ENCODE data around the gene SEC14L5. TPM values are rescaled to one million over a fixed set of nuclear protein-coding genes. Genes with fewer than 3 reads are reported as not detected.

Gene SEC14L5
- total RNA-seq, 1 experiment from 2014 or later = 1.8 TPM

GRCh38 chr16:5001571-5001970 lies 43.4 kb downstream of the SEC14L5 start:
- no peaks in the 10 kb centered on the region for H3K9me2 ChIP-seq (ENCODE audit: insufficient read depth)
- H3K36me3 ChIP-seq (ENCODE audit: low read depth) = no peaks in the 10 kb centered on the region
- TF ChIP-seq EZH2 (IDR thresholded peaks at IDR 0.05; ENCODE audit: low read depth) (no peak), CTCF (conservative IDR thresholded peaks at IDR 0.05) (no peak)
- ChIA-PET POLR2A (ENCODE audit: unreplicated experiment) (no interaction called here), CTCF (no interaction called here)
- no TSS peak for BruUV-seq (replicated peaks)
- no peaks in the 10 kb centered on the region for H3F3A ChIP-seq (ENCODE audit: insufficient read depth, low read depth)
- DNase-seq = no peak
- H2AFZ ChIP-seq = no peak overlapping the region
- H3K79me2 ChIP-seq (ENCODE audit: low read depth) = no peaks in the 10 kb centered on the region
- H3K4me1 ChIP-seq (replicated peaks; ENCODE audit: insufficient read depth) = no peaks in the 10 kb centered on the region
- no peak overlapping the region for H3K27ac ChIP-seq
- intact Hi-C loops (cut with micrococcal nuclease; ENCODE audit: unreplicated experiment) = no loop called here
- H3K9me3 ChIP-seq (ENCODE audit: insufficient read depth, low read depth) = no peaks in the 10 kb centered on the region
- H3K4me2 ChIP-seq = no peak overlapping the region
- H3K4me3 ChIP-seq = no peak overlapping the region
- no peaks in the 10 kb centered on the region for H4K20me1 ChIP-seq (ENCODE audit: insufficient read depth)
- peaks cover 76% of the 10 kb centered on the region for H3K27me3 ChIP-seq (ENCODE audit: insufficient read depth, low read depth)

GRCh38 chr16:5001986-5002385 lies 43.9 kb downstream of the SEC14L5 start:
- Histone ChIP-seq H3K27me3 (ENCODE audit: insufficient read depth, low read depth) (peaks cover 75% of the 10 kb centered on the region), H3K36me3 (ENCODE audit: low read depth) (no peaks in the 10 kb centered on the region), H3K4me2 (no peak overlapping the region), H3K27ac (no peak overlapping the region), H3K9me2 (ENCODE audit: insufficient read depth) (no peaks in the 10 kb centered on the region), H3F3A (ENCODE audit: insufficient read depth, low read depth) (no peaks in the 10 kb centered on the region), H3K9me3 (ENCODE audit: insufficient read depth, low read depth) (no peaks in the 10 kb centered on the region), H3K4me3 (no peak overlapping the region), H3K4me1 (replicated peaks; ENCODE audit: insufficient read depth) (no peaks in the 10 kb centered on the region), H2AFZ (no peak overlapping the region), H3K79me2 (ENCODE audit: low read depth) (no peaks in the 10 kb centered on the region), H4K20me1 (ENCODE audit: insufficient read depth) (no peaks in the 10 kb centered on the region)
- no peak for DNase-seq
- ChIA-PET CTCF (interaction anchor here (0.5 kb wide), 2 partner anchors 50 to 716 kb away, joined by 4 read pairs; no protein-coding TSS in a partner anchor), POLR2A (ENCODE audit: unreplicated experiment) (no interaction called here)
- no peak for TF ChIP-seq EZH2 (IDR thresholded peaks at IDR 0.05; ENCODE audit: low read depth)
- BruUV-seq (replicated peaks) = no TSS peak
- intact Hi-C loops (cut with micrococcal nuclease; ENCODE audit: unreplicated experiment) = no loop called here

- Histone ChIP-seq H3K79me2 (ENCODE audit: low read depth) (no peaks in the 10 kb centered on the region), H3K4me3 (no peak overlapping the region), H4K20me1 (ENCODE audit: insufficient read depth) (no peaks in the 10 kb centered on the region), H3K27me3 (ENCODE audit: insufficient read depth, low read depth) (peaks cover 73% of the 10 kb centered on the region), H3K4me2 (no peak overlapping the region), H3K27ac (no peak overlapping the region), H3F3A (ENCODE audit: insufficient read depth, low read depth) (no peaks in the 10 kb centered on the region), H3K9me2 (ENCODE audit: insufficient read depth) (no peaks in the 10 kb centered on the region), H3K4me1 (replicated peaks; ENCODE audit: insufficient read depth) (no peaks in the 10 kb centered on the region), H3K36me3 (ENCODE audit: low read depth) (no peaks in the 10 kb centered on the region), H3K9me3 (ENCODE audit: insufficient read depth, low read depth) (no peaks in the 10 kb centered on the region), H2AFZ (no peak overlapping the region)
- intact Hi-C loops (cut with micrococcal nuclease; ENCODE audit: unreplicated experiment) = no loop called here
- CTCF ChIA-PET = interaction anchor here (0.5 kb wide), 2 partner anchors 49 to 716 kb away, joined by 4 read pairs; no protein-coding TSS in a partner anchor
- BruUV-seq (replicated peaks) = no TSS peak
- TF ChIP-seq EZH2 (IDR thresholded peaks at IDR 0.05; ENCODE audit: low read depth) (no peak), CTCF (conservative IDR thresholded peaks at IDR 0.05) (no peak)
- no peak for DNase-seq
- POLR2A ChIA-PET (ENCODE audit: unreplicated experiment) = no interaction called here
Observed at GRCh38 chr16:5002699-5003143, 44.6 kb downstream of the SEC14L5 start.

- no peaks in the 10 kb centered on the region for H4K20me1 ChIP-seq (ENCODE audit: insufficient read depth)
- H3K4me3 ChIP-seq = no peak overlapping the region
- no peaks in the 10 kb centered on the region for H3F3A ChIP-seq (ENCODE audit: insufficient read depth, low read depth)
- H3K27ac ChIP-seq = no peak overlapping the region
- intact Hi-C loops (cut with micrococcal nuclease; ENCODE audit: unreplicated experiment) = no loop called here
- H3K4me2 ChIP-seq = no peak overlapping the region
- peaks cover 73% of the 10 kb centered on the region for H3K27me3 ChIP-seq (ENCODE audit: insufficient read depth, low read depth)
- CTCF ChIA-PET = no interaction called here
- H3K9me2 ChIP-seq (ENCODE audit: insufficient read depth) = no peaks in the 10 kb centered on the region
- TF ChIP-seq EZH2 (IDR thresholded peaks at IDR 0.05; ENCODE audit: low read depth) = no peak
- TF ChIP-seq CTCF (conservative IDR thresholded peaks at IDR 0.05) = no peak
- POLR2A ChIA-PET (ENCODE audit: unreplicated experiment) = no interaction called here
- no peaks in the 10 kb centered on the region for H3K4me1 ChIP-seq (replicated peaks; ENCODE audit: insufficient read depth)
- H3K36me3 ChIP-seq (ENCODE audit: low read depth) = no peaks in the 10 kb centered on the region
- no peak for DNase-seq
- no peak overlapping the region for H2AFZ ChIP-seq
- H3K9me3 ChIP-seq (ENCODE audit: insufficient read depth, low read depth) = no peaks in the 10 kb centered on the region
- BruUV-seq (replicated peaks) = no TSS peak
- no peaks in the 10 kb centered on the region for H3K79me2 ChIP-seq (ENCODE audit: low read depth)
Observed at GRCh38 chr16:5003211-5003610, 45.1 kb downstream of the SEC14L5 start.
